ENCODE results near the gene SORCS3. TPM values are rescaled to one million over a fixed set of nuclear protein-coding genes. Genes with fewer than 3 reads are reported as not detected.

The SORCS3 gene
- polyA plus RNA-seq, 1 donor (not counting 4 experiments of a cell fraction or from before 2014, with no cell fraction given) = not detected

GRCh38 chr10:105102977-105103376, 461.9 kb downstream of the SORCS3 start:
- Histone ChIP-seq H3K36me3 (ENCODE audit: control insufficient read depth in 2 of 2, extremely low read depth in 1 of 2, insufficient read depth in 2 of 2, low read length in 2 of 2) (no peaks in the 10 kb centered on the region), H3K4me1 (ENCODE audit: control insufficient read depth, extremely low read depth, insufficient read depth, low read length) (no peaks in the 10 kb centered on the region), H3K9me1 (ENCODE audit: control insufficient read depth, extremely low read depth, insufficient read depth, low read length) (no peaks in the 10 kb centered on the region), H3K4me3 (ENCODE audit: control insufficient read depth in 2 of 3, extremely low read depth in 1 of 3, insufficient read depth in 2 of 3, low read depth in 1 of 3, low read length in 3 of 3) (no peak overlapping the region), H4K20me1 (ENCODE audit: control insufficient read depth, extremely low read depth, insufficient read depth, low read length) (no peaks in the 10 kb centered on the region), H3K79me2 (ENCODE audit: control insufficient read depth, insufficient read depth, low read length) (no peaks in the 10 kb centered on the region), H3K27ac (ENCODE audit: control insufficient read depth, insufficient read depth, low read length) (no peak overlapping the region), H3K9ac (ENCODE audit: control insufficient read depth, extremely low read depth, insufficient read depth, low read length) (no peak overlapping the region), H3K27me3 (ENCODE audit: control insufficient read depth, extremely low read depth, insufficient read depth, low read length) (no peaks in the 10 kb centered on the region), H3K9me3 (ENCODE audit: control insufficient read depth, low read depth, low read length) (no peaks in the 10 kb centered on the region), H2AFZ (ENCODE audit: control insufficient read depth, low read length) (no peak overlapping the region), H3K4me2 (ENCODE audit: control insufficient read depth, extremely low read depth, insufficient read depth, low read depth, low read length) (no peak overlapping the region)
- dilution Hi-C loops (cut with MboI; ENCODE audit: extremely low pct_ligation_motif_present, low sequenced_read_pairs) = no loop called here
- FAIRE-seq = no peak
- no peak for TF ChIP-seq CTCF (optimal IDR thresholded peaks at IDR 0.05 in 1 of 3, IDR thresholded peaks at IDR 0.05 in 1 of 3, conservative IDR thresholded peaks at IDR 0.05 in 1 of 3; ENCODE audit: extremely low read depth in 1 of 3, insufficient read depth in 2 of 3, low read length in 3 of 3)
- no peak for TF ChIP-seq EZH2 (IDR thresholded peaks at IDR 0.05; ENCODE audit: low read length)
- no peak for DNase-seq (ENCODE audit: low read depth, low spot score)

- H3K9me3 ChIP-seq (ENCODE audit: control insufficient read depth, low read depth, low read length) = no peaks in the 10 kb centered on the region
- H3K4me3 ChIP-seq (ENCODE audit: control insufficient read depth in 2 of 3, extremely low read depth in 1 of 3, insufficient read depth in 2 of 3, low read depth in 1 of 3, low read length in 3 of 3) = no peak overlapping the region
- H3K9ac ChIP-seq (ENCODE audit: control insufficient read depth, extremely low read depth, insufficient read depth, low read length) = no peak overlapping the region
- DNase-seq (ENCODE audit: low read depth, low spot score) = no peak
- no peak overlapping the region for H2AFZ ChIP-seq (ENCODE audit: control insufficient read depth, low read length)
- TF ChIP-seq CTCF (optimal IDR thresholded peaks at IDR 0.05 in 1 of 3, IDR thresholded peaks at IDR 0.05 in 1 of 3, conservative IDR thresholded peaks at IDR 0.05 in 1 of 3; ENCODE audit: extremely low read depth in 1 of 3, insufficient read depth in 2 of 3, low read length in 3 of 3) = no peak
- H3K4me1 ChIP-seq (ENCODE audit: control insufficient read depth, extremely low read depth, insufficient read depth, low read length) = no peaks in the 10 kb centered on the region
- FAIRE-seq = no peak
- H3K27me3 ChIP-seq (ENCODE audit: control insufficient read depth, extremely low read depth, insufficient read depth, low read length) = no peaks in the 10 kb centered on the region
- H3K4me2 ChIP-seq (ENCODE audit: control insufficient read depth, extremely low read depth, insufficient read depth, low read depth, low read length) = no peak overlapping the region
- H3K36me3 ChIP-seq (ENCODE audit: control insufficient read depth in 2 of 2, extremely low read depth in 1 of 2, insufficient read depth in 2 of 2, low read length in 2 of 2) = no peaks in the 10 kb centered on the region
- H3K27ac ChIP-seq (ENCODE audit: control insufficient read depth, insufficient read depth, low read length) = no peak overlapping the region
- no peaks in the 10 kb centered on the region for H3K9me1 ChIP-seq (ENCODE audit: control insufficient read depth, extremely low read depth, insufficient read depth, low read length)
- no peaks in the 10 kb centered on the region for H3K79me2 ChIP-seq (ENCODE audit: control insufficient read depth, insufficient read depth, low read length)
- dilution Hi-C loops (cut with MboI; ENCODE audit: extremely low pct_ligation_motif_present, low sequenced_read_pairs) = no loop called here
- no peaks in the 10 kb centered on the region for H4K20me1 ChIP-seq (ENCODE audit: control insufficient read depth, extremely low read depth, insufficient read depth, low read length)
These were observed 463.2 kb downstream of the SORCS3 start for GRCh38 chr10:105104297-105104696.
